ENCODE data around the gene CHD9.
"Not testable (repeated sequence)": the region's sequence is repeated elsewhere in the genome, so short reads cannot be mapped to it uniquely, and the experiment has no call there.

CHD9 gene

GRCh38 chr16:53045341-53046220 is 9.2 kb upstream of the CHD9 start (continued):
- TF ChIP-seq ZNF792 (tag by site-specific recombination; IDR thresholded peaks at IDR 0.05), result no peak

DNA sequence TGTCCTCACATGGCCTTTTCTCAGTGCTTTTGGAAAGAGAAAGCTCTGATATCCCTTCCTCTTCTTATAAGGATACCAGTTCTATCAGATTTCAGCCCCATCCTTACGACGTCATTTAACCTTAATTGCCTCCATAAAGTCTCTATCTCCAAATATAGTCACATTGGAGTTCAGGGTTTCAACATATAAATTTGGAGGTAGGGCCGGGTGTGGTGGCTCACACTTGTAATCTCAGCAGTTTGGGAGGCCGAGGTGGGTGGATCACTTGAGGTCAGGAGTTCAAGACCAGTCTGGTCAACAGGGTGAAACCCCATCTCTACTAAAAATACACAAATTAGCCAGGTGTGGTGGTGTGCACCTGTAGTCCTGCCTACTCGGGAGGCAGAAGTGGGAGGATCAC is 7.3 kb upstream of the CHD9 start:
- H3K27ac ChIP-seq (ENCODE audit: extremely low read depth, low read depth, low read length); H3K9me3 ChIP-seq (ENCODE audit: control insufficient read depth, insufficient read depth, low read depth, low read length); CTCF ChIA-PET; POLR2A ChIA-PET; H3K36me3 ChIP-seq (ENCODE audit: control insufficient read depth in 2 of 2, insufficient read depth in 1 of 2, low read length in 2 of 2); H3K4me3 ChIP-seq (ENCODE audit: low read depth, low read length); H3K4me1 ChIP-seq (ENCODE audit: control insufficient read depth, insufficient read depth, low read length): not testable (repeated sequence)

- H3K4me3 ChIP-seq (ENCODE audit: low read depth, low read length), result no peak overlapping the region
- TF ChIP-seq ZNF76 (tag by site-specific recombination; IDR thresholded peaks at IDR 0.05; ENCODE audit: borderline replicate concordance, low read depth), result no peak
- no peak for TF ChIP-seq ZSCAN30 (tag by site-specific recombination; IDR thresholded peaks at IDR 0.05)
- TF ChIP-seq ZSCAN23 (tag by site-specific recombination; IDR thresholded peaks at IDR 0.05), result no peak
- TF ChIP-seq PBX3 (CRISPR knock-in tag; IDR thresholded peaks at IDR 0.05), result no peak
- TF ChIP-seq ZNF626 (tag by site-specific recombination; IDR thresholded peaks at IDR 0.05), result no peak
- no peak for TF ChIP-seq ZNF549 (tag by site-specific recombination; IDR thresholded peaks at IDR 0.05)
- no peak for TF ChIP-seq EGR2 (tag by site-specific recombination; IDR thresholded peaks at IDR 0.05; ENCODE audit: low read depth)
- TF ChIP-seq ZNF133 (tag by site-specific recombination; IDR thresholded peaks at IDR 0.05), result no peak
- TF ChIP-seq ZNF10 (tag by site-specific recombination; IDR thresholded peaks at IDR 0.05), result no peak
- no peak for TF ChIP-seq ZBTB26 (tag by site-specific recombination; optimal IDR thresholded peaks at IDR 0.05)
- no peak for TF ChIP-seq ZNF214 (tag by site-specific recombination; IDR thresholded peaks at IDR 0.05; ENCODE audit: borderline replicate concordance)
- no peak for TF ChIP-seq IKZF3 (tag by site-specific recombination; IDR thresholded peaks at IDR 0.05)
- TF ChIP-seq ZNF624 (tag by site-specific recombination; IDR thresholded peaks at IDR 0.05), result no peak
- no peak for TF ChIP-seq ZNF37A (tag by site-specific recombination; IDR thresholded peaks at IDR 0.05)
- no peak for TF ChIP-seq HOXD13 (CRISPR knock-in tag; IDR thresholded peaks at IDR 0.05; ENCODE audit: borderline replicate concordance)
- no peak for TF ChIP-seq KLF8 (tag by site-specific recombination; IDR thresholded peaks at IDR 0.05)
- TF ChIP-seq ZNF292 (tag by site-specific recombination; IDR thresholded peaks at IDR 0.05; ENCODE audit: borderline replicate concordance, low read depth), result no peak
- no peak for TF ChIP-seq BCL11A (tag by site-specific recombination; IDR thresholded peaks at IDR 0.05; ENCODE audit: low read depth)
- no peak for TF ChIP-seq SALL2 (tag by site-specific recombination; IDR thresholded peaks at IDR 0.05; ENCODE audit: borderline replicate concordance)
- CTCF ChIA-PET, result interaction anchor here (0.5 kb wide), 1 partner anchor 97 kb away, joined by 6 read pairs; no protein-coding TSS in a partner anchor
- H3K27ac ChIP-seq (ENCODE audit: extremely low read depth, low read depth, low read length), result no peak overlapping the region
- POLR2A ChIA-PET, result no interaction called here
- H3K4me1 ChIP-seq (ENCODE audit: control insufficient read depth, insufficient read depth, low read length), result no peaks in the 10 kb centered on the region
- no peaks in the 10 kb centered on the region for H3K36me3 ChIP-seq (ENCODE audit: control insufficient read depth in 2 of 2, insufficient read depth in 1 of 2, low read length in 2 of 2)
- no peaks in the 10 kb centered on the region for H3K9me3 ChIP-seq (ENCODE audit: control insufficient read depth, insufficient read depth, low read depth, low read length)
These were observed 6.5 kb upstream of the CHD9 start for GRCh38 chr16:53048139-53048915.

All from HEK293 (cell line).